Neural cell (in vitro differentiated cells): ENCODE results near the gene CELSR1. TPM values are rescaled to one million over a fixed set of nuclear protein-coding genes. Genes with fewer than 3 reads are reported as not detected.

Experiments
- H2AFZ ChIP-seq: fragments of 200-600, 300-800 bp; sonication (generic), shearing (Covaris generic); 2 replicates; pipeline ENCODE4 v1.6.0; 2014; ENCODE audit warnings: low read depth, mild to moderate bottlenecking, antibody characterized with exemption, low read length, moderate library complexity
- H3F3A ChIP-seq: fragments of 200-600 bp; shearing (Covaris generic); 2 replicates; pipeline ENCODE4 v1.6.1; 2016; ENCODE audit warnings: mild to moderate bottlenecking, moderate library complexity, mixed read lengths, antibody characterized with exemption, low read length; ENCODE audit not compliant: insufficient read depth, poor library complexity, severe bottlenecking
- H3K27ac ChIP-seq: fragments of 200-600, 300-800 bp; sonication (generic), shearing (Covaris generic); 2 replicates; pipeline ENCODE4 v1.5.1; 2014; ENCODE audit warnings: mild to moderate bottlenecking, low read length, moderate library complexity
- H3K27me3 ChIP-seq: fragments of 300-800, 200-600 bp; sonication (generic), shearing (Covaris generic); 2 replicates; pipeline ENCODE4 v1.6.0; 2014; ENCODE audit warnings: mild to moderate bottlenecking, low read depth, low read length, moderate library complexity; ENCODE audit not compliant: insufficient read depth
- H3K36me3 ChIP-seq: fragments of 300-800, 200-600 bp; sonication (generic), shearing (Covaris generic); 2 replicates; pipeline ENCODE4 v1.5.1; 2014; ENCODE audit warnings: mild to moderate bottlenecking, antibody characterized with exemption, low read length, moderate library complexity; ENCODE audit not compliant: insufficient read depth
- H3K4me2 ChIP-seq: fragments of 300-800, 200-600 bp; sonication (generic), shearing (Covaris generic); 2 replicates; pipeline ENCODE4 v1.6.0; 2014; ENCODE audit warnings: mild to moderate bottlenecking, low read length
- H3K4me3 ChIP-seq: fragments of 300-800, 200-600 bp; sonication (generic), shearing (Covaris generic); 2 replicates; pipeline ENCODE4 v1.5.1; 2014; ENCODE audit warnings: mild to moderate bottlenecking, low read length, moderate library complexity
- H3K79me2 ChIP-seq: fragments of 200-600 bp; shearing (Covaris generic); replicated peaks from 2 replicates; pipeline ENCODE4 v1.6.0; 2014; ENCODE audit warnings: mild to moderate bottlenecking, low read length, moderate library complexity; ENCODE audit not compliant: insufficient read depth
- H3K9ac ChIP-seq: fragments of 300-800, 200-600 bp; sonication (generic), shearing (Covaris generic); 2 replicates; pipeline ENCODE4 v1.6.1; 2016; ENCODE audit warnings: mild to moderate bottlenecking, low read length, mixed read lengths
- H3K9me2 ChIP-seq: fragments of 200-600 bp; shearing (Covaris generic); 2 replicates; pipeline ENCODE4 v1.6.1; 2016; ENCODE audit warnings: mild to moderate bottlenecking, low read length, mixed read lengths; ENCODE audit not compliant: insufficient read depth
- H3K9me3 ChIP-seq: fragments of 200-600, 300-800 bp; sonication (generic), shearing (Covaris generic); 2 replicates; pipeline ENCODE4 v1.6.1; 2016; ENCODE audit warnings: mild to moderate bottlenecking, mixed run types, low read length, moderate library complexity, mixed read lengths
- H4K20me1 ChIP-seq: fragments of 200-600 bp; shearing (Covaris generic); 2 replicates; pipeline ENCODE4 v1.6.1; 2016; ENCODE audit warnings: mild to moderate bottlenecking, mixed run types; ENCODE audit not compliant: insufficient read depth
- EP300 ChIP-seq: fragments of 450-650 bp; conservative IDR thresholded peaks from 2 replicates; pipeline ENCODE4 v1.6.1; 2014; ENCODE audit warnings: antibody characterized with exemption, mild to moderate bottlenecking, moderate library complexity; ENCODE audit not compliant: poor library complexity, severe bottlenecking
- EZH2 ChIP-seq: fragments of 200-600, 300-800 bp; shearing (Covaris generic), sonication (generic); IDR thresholded peaks from 2 replicates; pipeline ENCODE4 v1.6.1; 2014; ENCODE audit warnings: antibody characterized with exemption, low read length, borderline replicate concordance, mild to moderate bottlenecking; ENCODE audit not compliant: insufficient read depth, poor library complexity, severe bottlenecking
- MXI1 ChIP-seq: fragments of 450-650 bp; conservative IDR thresholded peaks from 2 replicates; pipeline ENCODE4 v1.6.1; 2014; ENCODE audit warnings: antibody characterized with exemption, mild to moderate bottlenecking; ENCODE audit not compliant: poor library complexity, severe bottlenecking
- POLR2AphosphoS5 ChIP-seq: IDR thresholded peaks from 2 replicates; pipeline ENCODE4 v1.6.1; 2012
- RAD21 ChIP-seq: fragments of 450-650 bp; conservative IDR thresholded peaks from 2 replicates; pipeline ENCODE4 v1.6.1; 2014; ENCODE audit warnings: antibody characterized with exemption, mild to moderate bottlenecking, moderate library complexity
- SMC3 ChIP-seq: fragments of 450-650 bp; conservative IDR thresholded peaks from 2 replicates; pipeline ENCODE4 v1.6.1; 2014; ENCODE audit warnings: antibody characterized with exemption, mild to moderate bottlenecking, moderate library complexity; ENCODE audit not compliant: poor library complexity
- TAF1 ChIP-seq: IDR thresholded peaks from 2 replicates; pipeline ENCODE4 v1.6.1; 2012; ENCODE audit warnings: low read depth
- polyA plus RNA-seq: library from polyadenylated mRNA; depleted of rRNA; stranded (reverse); fragments of >200 nt; gene quantifications from 2 replicates; pipeline ENCODE4 v1.2.3, GENCODE V29; 2014
- TF ChIP-seq, protein P1 (sequence below): fragments of 450-650 bp; IDR thresholded peaks from 2 replicates; pipeline ENCODE4 v1.5.1; 2014; ENCODE audit warnings: antibody characterized with exemption, mild to moderate bottlenecking, moderate library complexity; ENCODE audit not compliant: poor library complexity, severe bottlenecking
- TF ChIP-seq, protein P2 (sequence below): IDR thresholded peaks from 2 replicates; pipeline ENCODE4 v1.6.1; 2012; ENCODE audit warnings: borderline replicate concordance

The CELSR1 gene
- polyA plus RNA-seq, 1 donor from 2014 or later: 0.14 TPM

DNA sequence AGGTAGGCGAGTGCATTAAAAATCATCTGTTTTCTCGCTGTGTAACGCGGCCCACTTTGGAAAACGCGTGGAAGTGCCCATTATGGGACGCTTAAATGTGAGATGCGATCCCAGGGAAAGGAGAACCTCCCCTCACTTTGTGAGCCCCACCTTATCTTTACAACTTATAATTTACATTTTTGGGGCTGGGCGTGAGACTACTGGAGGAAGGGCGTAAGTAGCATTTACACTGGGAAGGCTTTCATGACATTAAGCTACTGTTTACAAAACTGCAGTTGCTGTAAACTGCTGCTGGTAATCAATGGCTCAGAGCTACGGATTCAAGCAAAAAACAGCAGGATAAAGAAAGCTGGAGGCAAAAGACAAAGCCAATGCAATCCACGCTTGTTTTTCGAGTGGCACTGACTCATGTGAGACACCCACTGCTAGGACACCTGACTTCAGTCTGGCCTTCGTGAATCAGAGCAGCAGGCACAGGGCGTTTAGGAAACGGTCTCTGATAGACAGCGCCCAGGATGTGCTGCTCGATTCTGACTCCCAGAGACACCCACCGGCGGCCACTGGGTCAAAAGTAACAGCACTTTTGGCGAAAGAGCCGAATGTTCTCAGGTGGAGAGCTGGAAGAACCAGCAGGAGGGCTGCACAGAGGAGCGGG is 123.6 kb downstream of the CELSR1 start:
- no peak overlapping the region for H3K4me2 ChIP-seq
- no peak overlapping the region for H3K4me3 ChIP-seq
- no peaks in the 10 kb centered on the region for H3K79me2 ChIP-seq
- H3K9ac ChIP-seq: no peak overlapping the region
- H3F3A ChIP-seq: no peaks in the 10 kb centered on the region
- H3K27ac ChIP-seq: no peak overlapping the region
- no peaks in the 10 kb centered on the region for H4K20me1 ChIP-seq
- TF ChIP-seq, protein P1, sequence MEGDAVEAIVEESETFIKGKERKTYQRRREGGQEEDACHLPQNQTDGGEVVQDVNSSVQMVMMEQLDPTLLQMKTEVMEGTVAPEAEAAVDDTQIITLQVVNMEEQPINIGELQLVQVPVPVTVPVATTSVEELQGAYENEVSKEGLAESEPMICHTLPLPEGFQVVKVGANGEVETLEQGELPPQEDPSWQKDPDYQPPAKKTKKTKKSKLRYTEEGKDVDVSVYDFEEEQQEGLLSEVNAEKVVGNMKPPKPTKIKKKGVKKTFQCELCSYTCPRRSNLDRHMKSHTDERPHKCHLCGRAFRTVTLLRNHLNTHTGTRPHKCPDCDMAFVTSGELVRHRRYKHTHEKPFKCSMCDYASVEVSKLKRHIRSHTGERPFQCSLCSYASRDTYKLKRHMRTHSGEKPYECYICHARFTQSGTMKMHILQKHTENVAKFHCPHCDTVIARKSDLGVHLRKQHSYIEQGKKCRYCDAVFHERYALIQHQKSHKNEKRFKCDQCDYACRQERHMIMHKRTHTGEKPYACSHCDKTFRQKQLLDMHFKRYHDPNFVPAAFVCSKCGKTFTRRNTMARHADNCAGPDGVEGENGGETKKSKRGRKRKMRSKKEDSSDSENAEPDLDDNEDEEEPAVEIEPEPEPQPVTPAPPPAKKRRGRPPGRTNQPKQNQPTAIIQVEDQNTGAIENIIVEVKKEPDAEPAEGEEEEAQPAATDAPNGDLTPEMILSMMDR: no peak
- no peak for TF ChIP-seq POLR2AphosphoS5
- no peak for TF ChIP-seq MXI1
- TF ChIP-seq, protein P2, sequence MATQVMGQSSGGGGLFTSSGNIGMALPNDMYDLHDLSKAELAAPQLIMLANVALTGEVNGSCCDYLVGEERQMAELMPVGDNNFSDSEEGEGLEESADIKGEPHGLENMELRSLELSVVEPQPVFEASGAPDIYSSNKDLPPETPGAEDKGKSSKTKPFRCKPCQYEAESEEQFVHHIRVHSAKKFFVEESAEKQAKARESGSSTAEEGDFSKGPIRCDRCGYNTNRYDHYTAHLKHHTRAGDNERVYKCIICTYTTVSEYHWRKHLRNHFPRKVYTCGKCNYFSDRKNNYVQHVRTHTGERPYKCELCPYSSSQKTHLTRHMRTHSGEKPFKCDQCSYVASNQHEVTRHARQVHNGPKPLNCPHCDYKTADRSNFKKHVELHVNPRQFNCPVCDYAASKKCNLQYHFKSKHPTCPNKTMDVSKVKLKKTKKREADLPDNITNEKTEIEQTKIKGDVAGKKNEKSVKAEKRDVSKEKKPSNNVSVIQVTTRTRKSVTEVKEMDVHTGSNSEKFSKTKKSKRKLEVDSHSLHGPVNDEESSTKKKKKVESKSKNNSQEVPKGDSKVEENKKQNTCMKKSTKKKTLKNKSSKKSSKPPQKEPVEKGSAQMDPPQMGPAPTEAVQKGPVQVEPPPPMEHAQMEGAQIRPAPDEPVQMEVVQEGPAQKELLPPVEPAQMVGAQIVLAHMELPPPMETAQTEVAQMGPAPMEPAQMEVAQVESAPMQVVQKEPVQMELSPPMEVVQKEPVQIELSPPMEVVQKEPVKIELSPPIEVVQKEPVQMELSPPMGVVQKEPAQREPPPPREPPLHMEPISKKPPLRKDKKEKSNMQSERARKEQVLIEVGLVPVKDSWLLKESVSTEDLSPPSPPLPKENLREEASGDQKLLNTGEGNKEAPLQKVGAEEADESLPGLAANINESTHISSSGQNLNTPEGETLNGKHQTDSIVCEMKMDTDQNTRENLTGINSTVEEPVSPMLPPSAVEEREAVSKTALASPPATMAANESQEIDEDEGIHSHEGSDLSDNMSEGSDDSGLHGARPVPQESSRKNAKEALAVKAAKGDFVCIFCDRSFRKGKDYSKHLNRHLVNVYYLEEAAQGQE: no peak
- no peak for TF ChIP-seq EP300
- H3K9me2 ChIP-seq: no peaks in the 10 kb centered on the region
- no peaks in the 10 kb centered on the region for H3K36me3 ChIP-seq
- no peaks in the 10 kb centered on the region for H3K9me3 ChIP-seq
- H2AFZ ChIP-seq: no peak overlapping the region
- no peaks in the 10 kb centered on the region for H3K27me3 ChIP-seq

DNA sequence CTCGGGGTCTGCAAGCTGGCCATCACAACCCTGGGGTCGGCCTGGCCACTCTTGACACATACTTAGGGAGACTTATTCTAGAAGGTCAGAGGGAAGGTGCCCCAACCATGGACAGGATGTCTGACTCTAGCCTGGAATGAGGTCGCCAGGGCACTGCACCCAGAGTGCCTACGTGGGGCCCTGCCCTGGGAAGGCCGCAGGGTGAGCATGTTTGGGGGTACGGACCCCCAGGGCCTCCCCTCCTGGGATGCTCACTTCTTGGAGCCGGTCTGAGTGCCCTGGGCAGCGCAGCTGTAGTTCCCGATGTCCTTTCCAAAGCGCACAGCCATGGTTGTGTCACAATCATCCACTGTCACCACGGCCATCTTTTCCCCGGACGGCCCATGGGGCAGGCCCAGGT is 126.1 kb downstream of the CELSR1 start:
- Histone ChIP-seq H3K9me2 (no peaks in the 10 kb centered on the region), H4K20me1 (no peaks in the 10 kb centered on the region), H3K27me3 (no peaks in the 10 kb centered on the region), H3K27ac (no peak overlapping the region), H3K79me2 (no peaks in the 10 kb centered on the region), H3K36me3 (no peaks in the 10 kb centered on the region), H3K9ac (no peak overlapping the region), H2AFZ (no peak overlapping the region), H3K4me3 (no peak overlapping the region), H3F3A (no peaks in the 10 kb centered on the region), H3K4me2 (no peak overlapping the region), H3K9me3 (no peaks in the 10 kb centered on the region)
- TF ChIP-seq, protein P1: no peak
- TF ChIP-seq POLR2AphosphoS5 (no peak), TAF1 (no peak), RAD21 (no peak), MXI1 (no peak), EP300 (no peak), EZH2 (no peak), SMC3 (no peak)
- TF ChIP-seq, protein P2: no peak
